ENCODE results near the gene OR52L1. TPM values are rescaled to one million over a fixed set of nuclear protein-coding genes. Genes with fewer than 3 reads are reported as not detected.
"Not testable (repeated sequence)": the region's sequence is repeated elsewhere in the genome, so short reads cannot be mapped to it uniquely, and the experiment has no call there.

The OR52L1 gene
- total and polyA plus RNA-seq, 12 donors, result 0.61 TPM; not detected in 11

DNA sequence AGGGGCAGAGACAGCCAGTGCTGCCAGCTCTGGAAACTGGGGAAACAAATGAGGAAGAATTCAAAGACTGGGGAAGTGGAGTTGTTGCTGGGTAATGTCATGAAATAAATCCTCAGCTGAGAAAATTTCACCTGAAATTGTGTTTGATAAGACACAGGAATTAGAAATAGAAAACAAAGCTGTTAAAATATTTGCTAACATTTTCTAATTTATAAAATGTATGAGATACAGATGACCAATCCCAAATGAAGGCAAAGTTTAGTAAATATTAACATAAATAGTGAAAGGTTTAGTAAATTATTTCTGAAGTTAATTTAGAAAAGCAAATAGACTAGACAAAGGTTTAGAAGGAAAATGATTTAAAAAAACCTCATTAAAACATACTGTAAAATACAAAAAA lies 18.4 kb downstream of the OR52L1 start, which contains the start of gene OR56A5:
OR56A5 (minus strand) TSS at position 101 of the 400 bp plus-strand sequence; CDS start at position 101, 0 bp downstream.
- Histone ChIP-seq H3K27ac (no peak within 1 kb of the TSS), H3K27me3 (no peaks in the 10 kb centered on the region), H3K36me3 (replicated peaks in 1 of 2) (no peaks in the 10 kb centered on the region), H3K4me3 (no peak within 1 kb of the TSS), H3K4me1 (replicated peaks in 1 of 2) (no peaks in the 10 kb centered on the region), H3K9me3 (replicated peaks in 1 of 3) (no peaks in the 10 kb centered on the region)
- intact Hi-C loops (cut with DNase I), result no loop called here
- DNase-seq, result no peak
- TF ChIP-seq, protein P1, sequence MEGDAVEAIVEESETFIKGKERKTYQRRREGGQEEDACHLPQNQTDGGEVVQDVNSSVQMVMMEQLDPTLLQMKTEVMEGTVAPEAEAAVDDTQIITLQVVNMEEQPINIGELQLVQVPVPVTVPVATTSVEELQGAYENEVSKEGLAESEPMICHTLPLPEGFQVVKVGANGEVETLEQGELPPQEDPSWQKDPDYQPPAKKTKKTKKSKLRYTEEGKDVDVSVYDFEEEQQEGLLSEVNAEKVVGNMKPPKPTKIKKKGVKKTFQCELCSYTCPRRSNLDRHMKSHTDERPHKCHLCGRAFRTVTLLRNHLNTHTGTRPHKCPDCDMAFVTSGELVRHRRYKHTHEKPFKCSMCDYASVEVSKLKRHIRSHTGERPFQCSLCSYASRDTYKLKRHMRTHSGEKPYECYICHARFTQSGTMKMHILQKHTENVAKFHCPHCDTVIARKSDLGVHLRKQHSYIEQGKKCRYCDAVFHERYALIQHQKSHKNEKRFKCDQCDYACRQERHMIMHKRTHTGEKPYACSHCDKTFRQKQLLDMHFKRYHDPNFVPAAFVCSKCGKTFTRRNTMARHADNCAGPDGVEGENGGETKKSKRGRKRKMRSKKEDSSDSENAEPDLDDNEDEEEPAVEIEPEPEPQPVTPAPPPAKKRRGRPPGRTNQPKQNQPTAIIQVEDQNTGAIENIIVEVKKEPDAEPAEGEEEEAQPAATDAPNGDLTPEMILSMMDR (IDR thresholded peaks at IDR 0.05), result no peak
- no peak for TF ChIP-seq POLR2A (IDR thresholded peaks at IDR 0.05)

DNA sequence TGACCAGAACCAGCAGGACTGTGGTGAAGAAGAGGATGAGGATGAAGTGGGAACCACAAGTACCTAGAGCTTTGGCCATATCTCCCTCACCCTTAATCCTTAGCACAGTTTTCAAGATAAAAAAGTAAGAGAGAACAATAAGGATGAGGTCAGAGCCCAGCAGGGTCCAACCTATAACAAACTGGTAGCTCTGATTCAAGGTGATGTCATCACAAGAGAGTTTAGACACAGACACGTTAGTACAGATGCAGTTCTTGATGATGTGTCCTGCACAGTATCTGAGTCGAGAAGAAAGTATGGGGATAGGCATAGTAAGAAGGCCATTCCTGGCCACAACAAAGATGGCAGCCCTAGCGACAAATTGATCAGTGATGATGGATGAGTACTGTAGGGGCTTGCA lies 19.1 kb downstream of the OR52L1 start:
- WGBS, 4 donors, result 51 to 73% (median 56%) methylated on average over 3 of the region's 3 CpGs

DNA sequence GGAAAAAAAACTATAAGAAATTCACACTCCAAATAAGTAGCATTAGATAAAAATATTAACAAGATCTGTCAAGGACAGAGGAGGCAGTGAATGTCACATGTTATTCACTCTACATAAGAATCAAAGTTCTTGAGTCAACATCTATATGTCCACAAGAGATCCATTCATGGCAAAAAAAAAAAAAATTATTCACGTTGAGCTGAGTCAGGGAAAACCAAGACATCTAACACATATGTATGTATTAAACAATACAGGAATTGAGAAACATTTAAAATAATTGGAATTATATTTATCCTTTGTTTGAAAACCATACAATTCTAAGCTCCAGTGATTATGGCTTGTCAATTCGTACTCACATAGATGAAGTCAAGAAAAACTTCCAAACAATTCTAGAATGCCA lies 19.8 kb downstream of the OR52L1 start:
- WGBS, 4 donors, result 61 to 75% (median 65%) methylated on average over 2 of the region's 2 CpGs
- H3K4me3 ChIP-seq, result no peak overlapping the region
- TF ChIP-seq POLR2A (IDR thresholded peaks at IDR 0.05), result no peak
- DNase-seq, result no peak
- H3K4me1 ChIP-seq (replicated peaks in 1 of 2), result no peaks in the 10 kb centered on the region
- H3K27me3 ChIP-seq, result no peaks in the 10 kb centered on the region
- H3K36me3 ChIP-seq (replicated peaks in 1 of 2), result no peaks in the 10 kb centered on the region
- no peak overlapping the region for H3K27ac ChIP-seq
- no peaks in the 10 kb centered on the region for H3K9me3 ChIP-seq (replicated peaks in 1 of 3)
- intact Hi-C loops (cut with DNase I), result no loop called here

More for the DNA sequence above, 19.1 kb downstream of the OR52L1 start:
- intact Hi-C loops (cut with DNase I), result no loop called here
- Histone ChIP-seq H3K4me1 (replicated peaks in 1 of 2) (no peaks in the 10 kb centered on the region), H3K4me3 (no peak overlapping the region), H3K27me3 (no peaks in the 10 kb centered on the region), H3K9me3 (replicated peaks in 1 of 3) (no peaks in the 10 kb centered on the region), H3K36me3 (replicated peaks in 1 of 2) (no peaks in the 10 kb centered on the region), H3K27ac (no peak overlapping the region)
- no peak for DNase-seq
- TF ChIP-seq POLR2A (IDR thresholded peaks at IDR 0.05), result no peak
- TF ChIP-seq, protein P1 (IDR thresholded peaks at IDR 0.05), result no peak

DNA sequence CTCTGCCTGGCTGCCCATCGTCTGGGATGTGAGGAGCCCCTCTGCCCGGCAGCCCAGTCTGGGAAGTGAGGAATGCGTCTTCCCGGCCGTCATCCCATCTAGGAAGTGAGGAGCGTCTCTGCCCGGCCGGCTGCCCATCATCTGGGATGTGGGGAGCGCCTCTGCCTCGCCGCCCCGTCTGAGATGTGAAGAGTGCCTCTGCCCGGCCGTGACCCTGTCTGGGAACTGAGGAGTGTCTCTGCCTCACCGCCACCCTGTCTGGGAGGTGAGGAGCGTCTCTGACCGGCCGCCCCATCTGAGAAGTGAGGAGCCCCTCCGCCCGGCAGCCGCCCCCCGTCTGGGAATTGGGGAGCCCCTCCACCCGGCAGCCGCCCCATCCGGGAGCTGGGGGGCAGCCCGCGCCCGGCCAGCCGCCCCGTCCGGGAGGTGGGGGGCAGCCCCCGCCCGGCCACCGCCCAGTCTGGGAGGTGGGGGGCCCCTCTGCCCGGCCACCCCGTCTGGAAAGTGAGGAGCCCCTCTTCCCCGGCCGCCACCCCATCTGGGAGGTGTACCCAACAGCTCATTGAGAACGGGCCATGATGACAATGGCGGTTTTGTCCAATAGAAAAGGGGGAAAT lies 26.0 kb downstream of the OR52L1 start:
- H3K4me1 ChIP-seq (replicated peaks in 1 of 2); H3K9me3 ChIP-seq (replicated peaks in 1 of 3): not testable (repeated sequence)

DNA sequence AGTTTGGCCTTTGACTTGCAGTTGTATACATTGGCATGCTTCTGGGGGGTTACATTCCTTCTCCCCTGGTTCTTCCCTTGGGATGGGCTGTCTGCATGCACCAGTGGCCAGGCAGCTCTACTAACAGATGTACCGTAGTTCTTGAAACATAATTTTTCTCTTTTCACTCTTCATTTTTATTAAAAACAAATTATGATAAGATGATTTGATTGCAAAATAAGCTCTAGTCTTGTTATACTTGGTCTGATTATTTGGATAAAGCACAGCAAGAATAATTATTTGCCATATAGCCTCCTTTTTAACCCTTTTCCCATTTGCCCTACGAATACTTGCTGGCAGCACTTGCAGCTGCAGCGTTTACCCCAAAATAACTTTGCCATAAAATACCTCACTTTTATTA lies 31.2 kb downstream of the OR52L1 start:
- no peak for TF ChIP-seq POLR2A (IDR thresholded peaks at IDR 0.05)
- TF ChIP-seq, protein P1 (IDR thresholded peaks at IDR 0.05), result no peak

More for the DNA sequence above, 26.0 kb downstream of the OR52L1 start:
- H3K27me3 ChIP-seq; H3K36me3 ChIP-seq (replicated peaks in 1 of 2); H3K4me3 ChIP-seq; DNase-seq; H3K27ac ChIP-seq; intact Hi-C loops (cut with DNase I): not testable (repeated sequence)
- WGBS, 4 donors, result 88 to 95% (median 93%) methylated on average over 17 to 40 of the region's 40 CpGs

More for the DNA sequence above, 31.2 kb downstream of the OR52L1 start:
- DNase-seq, result no peak
- Histone ChIP-seq H3K27ac (no peak overlapping the region), H3K4me1 (replicated peaks in 1 of 2) (no peaks in the 10 kb centered on the region), H3K4me3 (no peak overlapping the region), H3K36me3 (replicated peaks in 1 of 2) (no peaks in the 10 kb centered on the region), H3K27me3 (no peaks in the 10 kb centered on the region), H3K9me3 (replicated peaks in 1 of 3) (no peaks in the 10 kb centered on the region)
- intact Hi-C loops (cut with DNase I), result no loop called here
- WGBS, 4 donors, result 60 to 77% (median 65%) methylated on average over 3 of the region's 3 CpGs

All from adrenal gland (tissue), 12 donors.